Measurements from ENCODE around the gene ME3. TPM values are rescaled to one million over a fixed set of nuclear protein-coding genes. Genes with fewer than 3 reads are reported as not detected.
A peak's percentile ranks its signal among the peaks of the same experiment; 100 is the strongest.

The ME3 gene
- total RNA-seq, 1 experiment from 2014 or later, result 0.30 TPM

- CTCF ChIA-PET, result interaction anchor here (2.3 kb wide), 1 partner anchor 13 kb away, joined by 11 read pairs; no protein-coding TSS in a partner anchor
- intact Hi-C loops (cut with micrococcal nuclease), result no loop called here
- TF ChIP-seq CEBPB (IDR thresholded peaks at IDR 0.05; ENCODE audit: low read depth) (no peak), ZFX (IDR thresholded peaks at IDR 0.05) (no peak), ZNF274 (IDR thresholded peaks at IDR 0.05; ENCODE audit: low read depth, low read length) (no peak), EGR1 (IDR thresholded peaks at IDR 0.05; ENCODE audit: low read depth) (no peak), FOSL1 (IDR thresholded peaks at IDR 0.05; ENCODE audit: low read depth) (no peak), SRF (IDR thresholded peaks at IDR 0.05; ENCODE audit: low read depth) (no peak), RAD21 (IDR thresholded peaks at IDR 0.05; ENCODE audit: low read depth) (no peak), MAX (IDR thresholded peaks at IDR 0.05) (no peak), CBX3 (IDR thresholded peaks at IDR 0.05; ENCODE audit: low read depth) (no peak), SP1 (IDR thresholded peaks at IDR 0.05; ENCODE audit: low read depth) (no peak), ZBTB33 (IDR thresholded peaks at IDR 0.05; ENCODE audit: extremely low read depth, insufficient replicate concordance, low read length) (no peak)
- peaks cover 12 to 47% of the 10 kb centered on the region in 2 experiments for H3K4me1 ChIP-seq (ENCODE audit: control insufficient read depth in 1 of 2, insufficient read depth in 2 of 2, low read length in 2 of 2)
- H3K27ac ChIP-seq (ENCODE audit: low read depth, low read length), result no peak overlapping the region
- RAD21 ChIA-PET (ENCODE audit: low non-redundant PET in 1 of 2, low total read pairs in 2 of 2, uncharacterized antibody in 2 of 2, unreplicated experiment in 2 of 2), result no interaction called here
- no peaks in the 10 kb centered on the region for H3K9me3 ChIP-seq (ENCODE audit: control insufficient read depth in 1 of 2, insufficient read depth in 1 of 2, low read depth in 1 of 2, low read length in 2 of 2)
- BruUV-seq (replicated peaks), result no TSS peak
- no peaks in the 10 kb centered on the region for H3K9me2 ChIP-seq (ENCODE audit: insufficient read depth)
- H4K20me1 ChIP-seq (ENCODE audit: insufficient read depth), result no peaks in the 10 kb centered on the region
- no peaks in the 10 kb centered on the region for H3K27me3 ChIP-seq (ENCODE audit: insufficient read depth, low read length)
- H3K36me3 ChIP-seq (ENCODE audit: control insufficient read depth in 1 of 2, insufficient read depth in 2 of 2, low read length in 2 of 2), result no peaks in the 10 kb centered on the region
- POLR2A ChIA-PET, result no interaction called here
- no peak overlapping the region for H3K9ac ChIP-seq (ENCODE audit: low read length)
- H3K79me2 ChIP-seq (ENCODE audit: insufficient read depth, low read length), result no peaks in the 10 kb centered on the region
- H3K4me3 ChIP-seq (replicated peaks in 1 of 2; ENCODE audit: low read depth in 1 of 2, low read length in 2 of 2), result no peak overlapping the region
- ATAC-seq (no peak), DNase-seq (ENCODE audit: low read depth, low spot score) (no peak)
- H2AFZ ChIP-seq (ENCODE audit: low read depth, low read length, poor library complexity, severe bottlenecking), result no peak overlapping the region
- 0 out of 2 replicates have a peak overlapping the region, but pooled peaks have one; percentile 19 for H3K4me2 ChIP-seq (ENCODE audit: low read length)
Measured at GRCh38 chr11:86594746-86595145, 77.7 kb downstream of the ME3 start.

Data from HCT116 (cell line).